Lower lobe of right lung (tissue), 2 donors: ENCODE data around the gene STAB2. TPM values are rescaled to one million over a fixed set of nuclear protein-coding genes. Genes with fewer than 3 reads are reported as not detected.

Experiments used
- ATAC-seq, 2 donors: fragments of 200-7000 bp; cut with Tn5 transposase; one replicate each; pipeline ENCODE4 v1.9.1; 2020 to 2022; ENCODE audit warnings: mild to moderate bottlenecking in 2 of 2, moderate library complexity in 2 of 2
- DNase-seq: peaks from one replicate; pipeline ENCODE4 v3.0.0-alpha.2; 2020
- H3K27ac ChIP-seq: fragments of 200-600 bp; one replicate; pipeline ENCODE4 v1.8.0; 2022
- H3K27me3 ChIP-seq: fragments of 200-600 bp; one replicate; pipeline ENCODE4 v1.8.0; 2022; ENCODE audit warnings: low read depth
- H3K36me3 ChIP-seq: fragments of 200-600 bp; one replicate; pipeline ENCODE4 v1.8.0; 2022; ENCODE audit warnings: mild to moderate bottlenecking
- H3K4me1 ChIP-seq: fragments of 200-600 bp; one replicate; pipeline ENCODE4 v1.8.0; 2022
- H3K4me3 ChIP-seq: fragments of 200-600 bp; one replicate; pipeline ENCODE4 v1.8.0; 2022; ENCODE audit warnings: mild to moderate bottlenecking
- H3K9me3 ChIP-seq: fragments of 200-600 bp; one replicate; pipeline ENCODE4 v1.8.0; 2022
- intact Hi-C: fragments of 100-400 bp; cut with DNase I; formaldehyde crosslinking; loops from one replicate; pipeline ENCODE4 v1.11.0; 2022
- total RNA-seq: library from RNA; stranded (reverse); fragmentation: NEBNext Ultra II Directional; extraction: Animal tissue kit (Norgen Biotek cat#: 25700); gene quantifications from one replicate; pipeline ENCODE4 v1.2.1, GENCODE V29; 2021
- TF ChIP-seq, protein P1 (sequence below): fragments of 200-600 bp; IDR thresholded peaks from one replicate; pipeline ENCODE4 v1.8.0; 2022; ENCODE audit warnings: antibody characterized with exemption, mild to moderate bottlenecking
- donor health status: DM: no; HTN: yes; CAD: no; lungs with severe emphysema.

STAB2 gene
- total RNA-seq, 1 donor from 2014 or later, result 1.4 TPM

DNA sequence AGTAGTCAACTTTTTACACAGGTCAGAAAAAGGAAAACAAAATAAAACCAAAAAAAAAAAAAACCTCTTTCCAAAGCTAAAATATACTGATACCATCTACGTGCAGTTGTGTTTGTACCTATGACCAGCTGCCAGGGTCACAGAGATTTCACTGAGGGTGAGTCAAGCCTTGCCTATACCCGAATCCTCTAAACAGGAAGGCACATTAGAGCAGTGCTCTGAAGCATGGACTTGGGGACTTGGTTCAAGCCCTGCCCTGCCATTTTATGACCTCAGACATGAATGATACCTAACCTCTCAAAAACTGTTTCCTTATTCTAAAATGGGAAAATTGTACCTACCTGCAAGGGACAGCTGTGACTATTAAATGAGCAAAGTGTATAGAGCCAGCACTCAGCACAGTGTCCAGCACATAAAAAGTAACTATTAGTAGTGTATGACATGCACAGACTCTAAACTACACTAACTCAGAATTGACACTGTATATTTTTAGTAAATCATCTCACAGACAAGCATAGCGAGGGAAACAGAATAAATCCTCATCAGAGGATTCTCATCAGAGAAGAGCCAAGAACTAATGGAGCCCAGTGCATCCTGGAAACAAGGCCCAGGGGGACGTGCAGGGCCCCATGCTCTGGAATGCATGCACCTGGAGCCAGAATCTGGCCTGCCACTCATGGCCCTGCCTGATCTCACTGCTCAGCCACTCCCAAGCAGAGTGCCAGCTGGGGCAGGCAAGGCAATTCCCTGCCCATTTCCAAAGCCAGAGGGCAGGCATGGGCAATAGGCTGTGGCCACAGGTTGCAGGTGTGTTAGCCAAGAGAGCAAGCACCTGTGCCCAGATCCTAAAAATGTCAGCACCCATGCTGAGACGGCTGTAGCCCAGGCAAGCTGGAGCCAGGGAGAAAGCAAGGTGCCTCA, 196.9 kb downstream of the STAB2 start:
- Histone ChIP-seq H3K27ac (no peak overlapping the region), H3K9me3 (no peaks in the 10 kb centered on the region), H3K27me3 (no peaks in the 10 kb centered on the region), H3K4me1 (no peaks in the 10 kb centered on the region), H3K36me3 (peaks cover 15% of the 10 kb centered on the region), H3K4me3 (no peak overlapping the region)
- no peak for DNase-seq
- TF ChIP-seq, protein P1, sequence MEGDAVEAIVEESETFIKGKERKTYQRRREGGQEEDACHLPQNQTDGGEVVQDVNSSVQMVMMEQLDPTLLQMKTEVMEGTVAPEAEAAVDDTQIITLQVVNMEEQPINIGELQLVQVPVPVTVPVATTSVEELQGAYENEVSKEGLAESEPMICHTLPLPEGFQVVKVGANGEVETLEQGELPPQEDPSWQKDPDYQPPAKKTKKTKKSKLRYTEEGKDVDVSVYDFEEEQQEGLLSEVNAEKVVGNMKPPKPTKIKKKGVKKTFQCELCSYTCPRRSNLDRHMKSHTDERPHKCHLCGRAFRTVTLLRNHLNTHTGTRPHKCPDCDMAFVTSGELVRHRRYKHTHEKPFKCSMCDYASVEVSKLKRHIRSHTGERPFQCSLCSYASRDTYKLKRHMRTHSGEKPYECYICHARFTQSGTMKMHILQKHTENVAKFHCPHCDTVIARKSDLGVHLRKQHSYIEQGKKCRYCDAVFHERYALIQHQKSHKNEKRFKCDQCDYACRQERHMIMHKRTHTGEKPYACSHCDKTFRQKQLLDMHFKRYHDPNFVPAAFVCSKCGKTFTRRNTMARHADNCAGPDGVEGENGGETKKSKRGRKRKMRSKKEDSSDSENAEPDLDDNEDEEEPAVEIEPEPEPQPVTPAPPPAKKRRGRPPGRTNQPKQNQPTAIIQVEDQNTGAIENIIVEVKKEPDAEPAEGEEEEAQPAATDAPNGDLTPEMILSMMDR, result no peak
- intact Hi-C loops, result no loop called here
- peak in 1 of 2 donors; percentile 37 for ATAC-seq

DNA sequence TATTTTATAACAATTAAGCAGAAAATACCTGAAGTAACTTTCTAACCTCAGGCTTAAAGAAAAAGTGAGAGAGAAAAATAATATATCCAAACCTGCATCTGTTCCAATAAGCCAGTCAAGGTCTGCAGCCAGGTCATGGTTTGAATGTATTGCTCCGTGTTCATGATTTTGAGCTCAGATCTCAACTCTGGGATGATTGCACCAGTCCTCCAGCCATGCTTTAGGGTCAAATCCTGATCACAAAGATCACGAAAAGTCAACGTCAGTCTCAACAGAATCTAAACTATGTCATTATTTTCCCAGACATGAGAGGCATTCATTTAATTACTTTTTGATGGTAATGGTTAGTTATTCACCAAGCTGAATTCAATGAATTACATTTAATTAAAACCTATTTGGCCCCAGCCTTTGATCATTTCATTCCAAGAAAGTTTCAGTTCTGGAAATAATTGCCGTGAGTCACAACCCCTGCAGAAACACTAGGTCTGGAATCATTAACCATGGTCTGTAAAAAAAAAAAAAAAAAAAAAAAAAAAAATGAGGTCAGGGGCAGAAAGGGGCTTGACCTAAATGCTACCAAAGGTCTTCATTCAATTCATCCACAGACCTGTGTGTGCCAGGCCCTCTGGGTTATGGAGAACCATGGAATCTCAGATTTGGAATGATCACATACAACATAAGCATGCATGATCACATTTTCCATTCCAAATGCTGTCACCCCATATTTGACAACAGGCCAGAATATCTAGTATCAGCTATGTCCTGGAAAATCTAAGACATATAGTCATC, 198.4 kb downstream of the STAB2 start:
- intact Hi-C loops, result no loop called here
- no peak for ATAC-seq
- Histone ChIP-seq H3K36me3 (peaks cover 15% of the 10 kb centered on the region), H3K9me3 (no peaks in the 10 kb centered on the region), H3K27me3 (no peaks in the 10 kb centered on the region), H3K27ac (no peak overlapping the region), H3K4me1 (no peaks in the 10 kb centered on the region), H3K4me3 (no peak overlapping the region)
- TF ChIP-seq, protein P1, result no peak
- no peak for DNase-seq

DNA sequence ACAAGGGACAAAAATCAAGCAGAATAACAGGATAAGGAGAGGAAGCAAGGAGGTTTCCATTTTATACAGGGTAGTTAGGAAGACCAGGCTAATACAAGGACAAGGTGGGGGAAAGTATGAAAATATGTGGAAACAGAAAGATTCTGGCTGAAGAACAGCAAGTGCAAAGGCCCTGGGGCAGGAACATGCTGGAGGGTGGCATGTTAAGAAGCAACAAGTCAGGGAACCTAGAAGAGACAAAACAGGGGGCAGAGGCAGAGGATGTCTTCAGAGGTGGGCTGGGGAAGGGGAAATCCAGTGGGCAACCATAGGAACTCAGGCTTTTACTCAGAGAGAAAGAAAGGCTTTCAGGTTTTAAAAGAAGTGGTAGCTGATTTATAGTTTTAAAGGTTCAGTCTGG, 199.1 kb downstream of the STAB2 start:
- no peak for ATAC-seq
- TF ChIP-seq, protein P1, result no peak
- Histone ChIP-seq H3K4me3 (no peak overlapping the region), H3K27me3 (no peaks in the 10 kb centered on the region), H3K27ac (no peak overlapping the region), H3K4me1 (no peaks in the 10 kb centered on the region), H3K9me3 (no peaks in the 10 kb centered on the region), H3K36me3 (peaks cover 15% of the 10 kb centered on the region)
- no peak for DNase-seq
- intact Hi-C loops, result no loop called here

DNA sequence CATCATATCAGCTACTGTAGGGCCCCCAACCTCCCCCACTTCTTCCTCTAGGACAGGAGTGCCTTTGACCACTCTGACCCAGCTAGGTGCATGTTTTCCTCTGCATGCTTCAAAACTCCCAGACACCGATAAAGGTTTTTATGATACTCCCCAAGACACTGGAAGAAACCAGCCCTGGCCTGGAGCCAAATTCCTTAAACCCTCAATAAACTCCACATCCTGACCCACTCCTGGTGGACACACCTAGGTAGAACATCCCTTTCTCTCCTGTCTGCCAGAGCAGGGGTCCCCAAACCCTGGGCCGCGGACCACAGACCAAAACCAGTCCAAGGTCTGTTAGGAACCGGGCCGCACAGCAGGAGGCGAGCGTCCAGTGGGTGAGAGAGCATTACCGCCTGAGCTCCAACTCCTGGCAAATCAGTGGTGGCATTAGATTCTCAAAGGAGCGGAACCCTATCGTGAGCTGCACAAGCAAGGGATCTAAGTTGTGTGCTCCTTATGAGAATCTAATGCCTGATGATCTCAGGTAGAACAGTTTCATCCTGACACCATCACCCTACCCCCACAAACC, 204.4 kb downstream of the STAB2 start:
- Histone ChIP-seq H3K4me1 (no peaks in the 10 kb centered on the region), H3K9me3 (no peaks in the 10 kb centered on the region), H3K27ac (no peak overlapping the region), H3K27me3 (no peaks in the 10 kb centered on the region), H3K4me3 (no peak overlapping the region), H3K36me3 (peaks cover 12% of the 10 kb centered on the region)
- ATAC-seq, result no peak
- DNase-seq, result no peak
- intact Hi-C loops, result no loop called here
- TF ChIP-seq, protein P1, result no peak

DNA sequence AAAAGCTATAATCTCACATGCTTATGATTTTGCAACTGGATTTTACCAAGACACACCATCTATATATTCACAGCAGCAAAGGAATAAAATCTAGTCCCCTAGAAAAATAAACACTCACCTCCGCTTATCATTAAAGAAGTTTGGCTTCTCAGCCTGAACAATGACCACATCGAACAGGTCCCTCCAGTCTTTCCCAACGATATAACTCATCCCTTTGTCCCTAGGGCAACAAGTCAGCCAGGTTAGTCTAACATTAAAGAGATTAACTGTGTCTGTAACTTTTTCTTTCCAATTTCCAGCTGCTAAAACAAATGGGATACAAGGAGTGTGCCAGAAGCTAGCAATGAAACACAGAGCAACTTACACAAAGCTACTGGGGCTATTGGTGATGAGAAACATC, 206.0 kb downstream of the STAB2 start:
- intact Hi-C loops, result no loop called here
- Histone ChIP-seq H3K27ac (no peak overlapping the region), H3K4me3 (no peak overlapping the region), H3K27me3 (no peaks in the 10 kb centered on the region), H3K4me1 (no peaks in the 10 kb centered on the region), H3K36me3 (peaks cover 14% of the 10 kb centered on the region), H3K9me3 (no peaks in the 10 kb centered on the region)
- TF ChIP-seq, protein P1, result no peak
- no peak for ATAC-seq
- no peak for DNase-seq
